Nephron (organoid): ENCODE data around the gene CACNA2D3.

Experiments used
- H3K27ac Mint-ChIP-seq, 3 experiments: 2 replicates each; pipeline ENCODE4 v1.8.0; 2020; ENCODE audit warnings: mixed read lengths in 3 of 3, mild to moderate bottlenecking in 2 of 3, moderate library complexity in 1 of 3
- H3K27me3 Mint-ChIP-seq: 2 replicates; pipeline ENCODE4 v1.8.0; 2021; ENCODE audit warnings: low read depth, mild to moderate bottlenecking, moderate library complexity, mixed read lengths
- H3K36me3 Mint-ChIP-seq: 2 replicates; pipeline ENCODE4 v1.8.0; 2020; ENCODE audit warnings: low read depth, mixed read lengths
- H3K4me1 Mint-ChIP-seq: 2 replicates; pipeline ENCODE4 v1.8.0; 2020; ENCODE audit warnings: mixed read lengths
- H3K4me3 Mint-ChIP-seq, 3 experiments: 2 replicates each; pipeline ENCODE4 v1.8.0; 2020; ENCODE audit warnings: mild to moderate bottlenecking in 3 of 3, mixed read lengths in 3 of 3, moderate library complexity in 2 of 3
- H3K9me3 Mint-ChIP-seq: 2 replicates; pipeline ENCODE4 v1.8.0; 2020; ENCODE audit warnings: mixed read lengths
- TF ChIP-seq, protein P1 (sequence below), 3 experiments: fragments of 200-600 bp; sonication (generic); IDR thresholded peaks; one replicate each; pipeline ENCODE4 v1.5.0; 2021; ENCODE audit warnings: antibody characterized with exemption in 3 of 3; ENCODE audit not compliant: unreplicated experiment in 3 of 3

Gene CACNA2D3

DNA sequence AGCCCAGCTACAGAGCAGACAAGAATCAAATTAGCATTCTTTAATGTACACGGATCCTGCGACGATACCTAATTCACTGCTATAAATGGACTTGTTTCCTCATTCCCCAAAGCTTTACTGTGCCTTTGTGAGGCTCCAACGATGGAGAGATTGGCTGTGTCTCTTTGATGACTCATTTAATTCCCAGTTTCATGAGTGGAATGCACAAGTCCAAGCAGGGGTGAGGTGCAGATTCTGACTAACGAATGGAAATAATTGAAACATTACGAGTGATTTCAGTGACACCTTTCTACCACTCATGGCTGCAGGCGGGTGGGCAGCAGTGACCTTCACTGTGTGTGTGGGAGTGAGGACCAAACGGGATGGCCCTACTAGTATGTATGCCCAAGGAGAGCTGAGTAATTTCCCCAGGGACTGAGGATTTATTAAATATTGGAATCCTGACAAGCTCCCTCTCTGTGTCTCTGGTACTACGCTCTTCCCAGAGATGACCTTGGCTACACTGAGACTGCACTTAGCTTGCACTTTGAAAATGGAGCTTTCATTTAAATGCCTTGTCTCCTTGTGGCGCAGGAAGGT lies 156.7 kb downstream of the CACNA2D3 start:
- Mint-ChIP-seq H3K4me1 (no peaks in the 10 kb centered on the region), H3K27me3 (peaks cover 15% of the 10 kb centered on the region), H3K36me3 (no peaks in the 10 kb centered on the region), H3K9me3 (peaks cover 12% of the 10 kb centered on the region), H3K4me3 (no peak overlapping the region), H3K27ac (no peak overlapping the region)
- TF ChIP-seq, protein P1, sequence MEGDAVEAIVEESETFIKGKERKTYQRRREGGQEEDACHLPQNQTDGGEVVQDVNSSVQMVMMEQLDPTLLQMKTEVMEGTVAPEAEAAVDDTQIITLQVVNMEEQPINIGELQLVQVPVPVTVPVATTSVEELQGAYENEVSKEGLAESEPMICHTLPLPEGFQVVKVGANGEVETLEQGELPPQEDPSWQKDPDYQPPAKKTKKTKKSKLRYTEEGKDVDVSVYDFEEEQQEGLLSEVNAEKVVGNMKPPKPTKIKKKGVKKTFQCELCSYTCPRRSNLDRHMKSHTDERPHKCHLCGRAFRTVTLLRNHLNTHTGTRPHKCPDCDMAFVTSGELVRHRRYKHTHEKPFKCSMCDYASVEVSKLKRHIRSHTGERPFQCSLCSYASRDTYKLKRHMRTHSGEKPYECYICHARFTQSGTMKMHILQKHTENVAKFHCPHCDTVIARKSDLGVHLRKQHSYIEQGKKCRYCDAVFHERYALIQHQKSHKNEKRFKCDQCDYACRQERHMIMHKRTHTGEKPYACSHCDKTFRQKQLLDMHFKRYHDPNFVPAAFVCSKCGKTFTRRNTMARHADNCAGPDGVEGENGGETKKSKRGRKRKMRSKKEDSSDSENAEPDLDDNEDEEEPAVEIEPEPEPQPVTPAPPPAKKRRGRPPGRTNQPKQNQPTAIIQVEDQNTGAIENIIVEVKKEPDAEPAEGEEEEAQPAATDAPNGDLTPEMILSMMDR (IDR thresholded peaks at IDR 0.05; ENCODE audit: unreplicated experiment in 3 of 3) = no peak

DNA sequence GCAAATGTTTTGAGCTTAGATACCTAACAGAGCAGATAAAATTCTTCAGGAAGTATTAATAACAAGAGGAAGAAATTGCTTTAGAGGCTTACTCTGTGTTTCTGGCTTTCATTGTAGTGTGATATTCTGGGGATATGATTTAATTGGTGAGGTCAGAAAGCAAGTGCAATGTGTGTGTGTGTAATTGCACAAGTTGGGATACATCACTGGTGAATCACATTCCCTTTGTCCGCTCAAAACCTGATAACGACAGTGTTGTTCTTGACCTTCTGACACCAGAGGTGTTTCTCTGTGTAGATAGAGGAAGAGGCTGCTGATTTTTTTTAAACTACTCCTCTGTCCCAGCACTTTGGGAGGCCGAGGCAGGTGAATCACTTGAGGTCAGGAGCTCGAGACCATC lies 161.1 kb downstream of the CACNA2D3 start:
- peaks cover 8% of the 10 kb centered on the region for H3K27me3 Mint-ChIP-seq
- H3K4me1 Mint-ChIP-seq = no peaks in the 10 kb centered on the region
- peaks cover 16% of the 10 kb centered on the region for H3K9me3 Mint-ChIP-seq
- no peak overlapping the region for H3K27ac Mint-ChIP-seq
- no peaks in the 10 kb centered on the region for H3K36me3 Mint-ChIP-seq
- TF ChIP-seq, protein P1 (IDR thresholded peaks at IDR 0.05; ENCODE audit: unreplicated experiment in 3 of 3) = no peak
- H3K4me3 Mint-ChIP-seq = no peak overlapping the region

DNA sequence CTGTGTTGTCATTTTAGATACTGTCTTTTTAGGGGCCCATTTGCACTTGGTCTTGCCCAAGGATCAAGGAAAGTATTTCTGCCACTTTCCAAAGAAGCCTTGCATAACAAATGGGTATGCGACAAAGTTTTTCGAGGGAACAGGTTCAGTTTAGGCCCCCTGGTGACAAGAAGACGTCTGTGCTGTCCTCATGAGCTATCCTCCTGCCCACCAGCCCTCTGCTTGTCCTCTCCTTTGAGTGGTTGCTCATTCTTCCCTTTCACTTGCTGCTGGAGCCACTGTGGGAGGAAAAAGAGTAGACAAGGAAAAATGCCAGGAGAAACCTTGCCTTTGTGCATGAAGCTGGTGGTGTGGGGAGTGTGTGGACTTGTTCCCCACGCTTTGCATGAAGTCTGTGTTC lies 171.9 kb downstream of the CACNA2D3 start:
- Mint-ChIP-seq H3K27me3 (peaks cover 6% of the 10 kb centered on the region), H3K4me3 (no peak overlapping the region)

DNA sequence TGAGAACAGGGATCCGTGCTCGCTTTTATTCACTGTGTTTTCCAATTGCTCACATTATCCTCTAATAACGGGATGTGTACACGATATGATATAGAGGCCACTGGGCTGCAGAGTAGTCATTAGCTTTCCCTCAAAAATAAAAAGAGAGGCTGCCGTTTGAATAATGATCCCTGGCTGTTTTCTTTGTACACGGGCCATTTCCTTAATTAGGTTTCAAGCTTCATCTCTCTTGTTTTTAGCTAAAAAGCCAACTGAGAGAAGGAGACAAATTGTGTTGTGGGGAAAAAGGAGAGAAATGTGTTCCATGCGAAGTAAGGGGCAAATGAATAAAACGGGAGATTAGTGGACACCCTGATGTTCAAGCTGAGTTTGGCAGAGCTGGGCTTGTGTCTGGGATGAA lies 174.2 kb downstream of the CACNA2D3 start:
- no peak overlapping the region for H3K4me3 Mint-ChIP-seq
- peak overlapping the region; percentile 0 to 81 (median 33) for H3K27ac Mint-ChIP-seq
- H3K36me3 Mint-ChIP-seq = no peaks in the 10 kb centered on the region
- H3K27me3 Mint-ChIP-seq = peaks cover 6% of the 10 kb centered on the region
- no peaks in the 10 kb centered on the region for H3K9me3 Mint-ChIP-seq
- peaks cover 37% of the 10 kb centered on the region for H3K4me1 Mint-ChIP-seq
- TF ChIP-seq, protein P1 (IDR thresholded peaks at IDR 0.05; ENCODE audit: unreplicated experiment in 3 of 3) = no peak

More for the DNA sequence above, 171.9 kb downstream of the CACNA2D3 start:
- TF ChIP-seq, protein P1 (IDR thresholded peaks at IDR 0.05; ENCODE audit: unreplicated experiment in 3 of 3) = no peak
- Mint-ChIP-seq H3K36me3 (no peaks in the 10 kb centered on the region), H3K9me3 (no peaks in the 10 kb centered on the region), H3K4me1 (peaks cover 28% of the 10 kb centered on the region), H3K27ac (no peak overlapping the region)

DNA sequence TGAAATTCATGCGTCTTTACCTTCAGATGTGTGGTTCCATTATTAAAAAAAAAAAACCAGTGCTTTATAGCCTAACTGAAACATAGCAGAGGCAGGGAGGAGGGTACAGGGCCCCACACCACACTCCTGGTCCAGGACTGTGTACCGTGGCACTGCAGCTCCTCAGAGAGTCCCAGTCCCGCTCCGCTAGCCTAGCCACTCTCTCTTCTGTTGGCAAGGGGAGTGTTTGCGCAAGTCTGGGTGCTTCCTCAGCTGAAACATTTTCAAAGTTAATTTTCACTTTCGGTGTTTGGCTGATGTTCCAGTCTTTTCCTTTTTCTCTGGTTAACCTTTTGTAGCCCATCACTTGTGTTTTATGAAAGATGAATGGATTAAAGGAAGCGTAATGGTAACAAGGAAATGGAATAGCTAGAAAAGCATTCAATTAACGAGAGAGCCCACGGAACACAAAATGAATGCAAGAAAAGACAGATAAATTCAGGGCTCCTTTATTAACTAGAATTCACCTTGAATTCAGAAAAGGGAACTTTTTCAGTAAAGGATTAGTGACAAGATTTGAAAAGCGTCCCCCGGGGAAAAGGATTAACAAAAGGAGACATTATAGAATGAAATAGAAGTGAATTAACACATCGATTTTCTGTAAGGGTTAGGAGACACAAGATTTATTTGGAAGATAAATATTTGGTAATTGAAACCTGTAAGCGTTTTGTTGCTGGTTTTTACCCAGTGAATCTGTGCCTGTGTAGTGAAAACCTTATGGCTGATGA lies 177.0 kb downstream of the CACNA2D3 start:
- Mint-ChIP-seq H3K9me3 (no peaks in the 10 kb centered on the region), H3K4me3 (no peak overlapping the region), H3K27ac (peak overlapping the region in 1 of 3 experiments; percentile 2), H3K4me1 (peaks cover 43% of the 10 kb centered on the region), H3K27me3 (peaks cover 10% of the 10 kb centered on the region), H3K36me3 (no peaks in the 10 kb centered on the region)
- TF ChIP-seq, protein P1 (IDR thresholded peaks at IDR 0.05; ENCODE audit: unreplicated experiment in 3 of 3) = no peak
